NCI-H82 (cell line): ENCODE results near the gene DDX50.
A peak's percentile ranks its signal among the peaks of the same experiment; 100 is the strongest.

Source experiments
- DNase-seq: peaks from one replicate; lab custom pipeline; 2025; lab: John Stamatoyannopoulos, UW

DDX50 gene

GRCh38 chr10:68987611-68988010 lies 86.5 kb downstream of the DDX50 start:
- no peak for DNase-seq

GRCh38 chr10:68988530-68989316 lies 87.6 kb downstream of the DDX50 start, which contains the start of gene KIFBP:
TSS of gene KIFBP (plus strand) at chr10:68988803. CDS start at chr10:68988833, 30 bp downstream.
- peak; percentile 97 for DNase-seq

DNA sequence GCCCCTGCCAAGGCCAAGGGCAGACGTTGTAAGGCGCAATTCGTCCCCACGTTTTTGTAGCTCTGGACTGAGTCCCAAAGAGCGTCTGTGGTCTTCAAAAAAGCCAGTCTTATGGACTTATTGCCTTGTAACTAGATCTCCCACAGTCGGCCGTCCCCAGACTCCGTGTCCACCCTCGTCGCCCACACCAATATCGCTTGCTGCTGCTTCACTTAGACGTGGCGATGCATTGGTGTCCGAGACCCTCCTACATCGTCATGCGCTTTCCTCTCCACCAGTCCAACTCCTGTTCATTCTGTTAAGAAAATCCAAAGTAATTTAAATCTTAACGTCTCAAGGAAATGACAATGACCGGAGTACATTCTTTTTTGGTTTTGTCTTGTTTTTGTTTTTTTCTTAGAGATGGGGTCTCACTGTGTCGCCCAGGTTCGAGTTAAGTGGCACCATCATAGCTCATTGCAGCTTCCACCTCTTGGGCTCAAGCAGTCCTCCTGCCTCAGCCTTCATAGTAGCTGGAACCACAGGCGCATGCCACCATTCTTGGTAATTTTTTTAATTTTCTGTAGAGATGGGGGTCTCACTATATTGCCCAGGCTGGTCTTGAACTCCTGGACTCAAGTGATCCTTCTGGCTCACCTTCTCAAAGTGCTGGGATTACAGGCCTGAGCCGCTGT lies 88.3 kb downstream of the DDX50 start:
- DNase-seq: peak; percentile 52

DNA sequence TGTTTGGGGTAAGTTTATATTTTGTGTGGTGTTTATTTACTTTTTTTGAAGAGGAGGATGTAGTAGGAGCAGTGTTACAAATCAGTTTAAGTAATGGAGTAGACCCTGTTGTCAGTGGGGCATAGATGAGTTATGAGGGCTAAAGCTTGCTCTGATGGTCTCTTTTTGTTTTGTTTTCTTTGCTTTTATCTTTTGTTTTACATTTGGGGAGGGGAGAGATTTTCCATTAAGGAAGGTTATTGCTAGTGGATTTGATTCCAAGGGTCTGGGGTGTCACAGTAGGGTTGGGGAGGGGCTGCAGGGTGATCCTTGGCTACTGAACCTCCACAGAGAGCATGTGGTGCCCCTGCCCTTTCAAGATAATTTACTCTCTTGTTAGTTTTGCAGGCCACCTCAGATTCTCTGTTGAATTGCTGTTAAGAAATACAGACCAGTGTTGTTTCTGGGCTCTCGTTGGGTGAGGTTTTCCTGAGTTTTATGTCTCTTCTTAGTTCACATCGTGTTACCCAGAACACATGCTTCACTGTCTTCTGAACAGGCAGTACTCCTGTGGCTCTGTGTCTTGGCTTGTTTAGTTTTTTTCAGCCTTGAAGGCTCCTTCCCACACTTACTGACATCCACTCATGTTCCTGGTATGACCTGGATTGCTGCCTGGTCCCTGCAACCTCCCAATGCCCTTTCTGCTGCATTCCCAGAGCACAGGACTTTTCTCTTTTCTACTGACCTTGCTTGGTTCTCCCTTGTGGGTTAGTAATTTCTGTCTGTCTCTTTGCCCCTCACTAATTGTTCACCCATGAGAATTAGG lies 91.7 kb downstream of the DDX50 start:
- DNase-seq: no peak
